ENCODE measurements around the gene MYO6. TPM values are rescaled to one million over a fixed set of nuclear protein-coding genes. Genes with fewer than 3 reads are reported as not detected.

Gene MYO6
- total RNA-seq, 1 donor from 2014 or later = 20.4 TPM

GRCh38 chr6:75746221-75746620, 2.8 kb upstream of the MYO6 start:
- no peaks in the 10 kb centered on the region for H3K27me3 ChIP-seq
- no peak for DNase-seq (ENCODE audit: extremely low spot score in 2 of 2)
- intact Hi-C loops (cut with DNase I) = no loop called here

GRCh38 chr6:75747152-75747992, 1.7 kb upstream of the MYO6 start:
- H3K4me3 ChIP-seq = no peak overlapping the region
- no peaks in the 10 kb centered on the region for H3K9me3 ChIP-seq
- H3K36me3 ChIP-seq = no peaks in the 10 kb centered on the region
- no peak overlapping the region for H3K27ac ChIP-seq
- peaks cover 32% of the 10 kb centered on the region for H3K4me1 ChIP-seq
- no peak for TF ChIP-seq POLR2A (IDR thresholded peaks at IDR 0.05)
- TF ChIP-seq CTCF (IDR thresholded peaks at IDR 0.05) = no peak
- intact Hi-C loops (cut with DNase I) = no loop called here
- H3K27me3 ChIP-seq = no peaks in the 10 kb centered on the region
- DNase-seq (ENCODE audit: extremely low spot score in 2 of 2) = no peak

More at GRCh38 chr6:75746221-75746620, 2.8 kb upstream of the MYO6 start:
- Histone ChIP-seq H3K4me3 (no peak overlapping the region), H3K36me3 (no peaks in the 10 kb centered on the region), H3K4me1 (peaks cover 21% of the 10 kb centered on the region), H3K27ac (no peak overlapping the region), H3K9me3 (no peaks in the 10 kb centered on the region)
- TF ChIP-seq POLR2AphosphoS5 (IDR thresholded peaks at IDR 0.05; ENCODE audit: insufficient read depth in 1 of 2, low read depth in 1 of 2) (no peak), CTCF (IDR thresholded peaks at IDR 0.05) (no peak), POLR2A (IDR thresholded peaks at IDR 0.05) (no peak)

- intact Hi-C loops (cut with DNase I) = no loop called here
Measured at GRCh38 chr6:75748003-75748742, 866 bp upstream of the MYO6 start.

DNA sequence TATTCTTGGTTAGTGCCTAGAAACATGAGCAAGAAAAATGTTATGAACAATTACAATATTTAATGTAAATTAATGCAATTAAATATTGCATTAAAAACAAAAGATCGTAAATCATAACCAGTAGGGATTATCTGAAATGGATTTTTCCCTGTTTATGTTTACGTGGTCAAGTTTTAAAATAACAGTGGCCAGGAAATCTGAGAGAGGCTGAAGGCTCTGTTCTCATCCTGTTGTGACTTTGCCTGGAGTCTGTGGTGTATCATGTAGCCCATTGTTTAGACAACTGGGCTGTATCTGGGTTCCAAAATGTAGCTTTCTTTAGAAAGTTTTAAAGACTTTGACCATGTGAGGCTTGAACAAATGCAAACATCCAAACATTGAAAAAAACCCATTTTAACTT, 2.4 kb downstream of the MYO6 start:
- no peaks in the 10 kb centered on the region for H3K27me3 ChIP-seq
- H3K4me1 ChIP-seq = peaks cover 42% of the 10 kb centered on the region
- TF ChIP-seq POLR2A (IDR thresholded peaks at IDR 0.05) (no peak), POLR2AphosphoS5 (IDR thresholded peaks at IDR 0.05; ENCODE audit: insufficient read depth in 1 of 2, low read depth in 1 of 2) (no peak), CTCF (IDR thresholded peaks at IDR 0.05) (no peak)
- no peak for DNase-seq (ENCODE audit: extremely low spot score in 2 of 2)
- no peaks in the 10 kb centered on the region for H3K36me3 ChIP-seq
- intact Hi-C loops (cut with DNase I) = no loop called here
- no peak overlapping the region for H3K27ac ChIP-seq
- H3K9me3 ChIP-seq = no peaks in the 10 kb centered on the region
- no peak overlapping the region for H3K4me3 ChIP-seq

More at GRCh38 chr6:75748003-75748742, 866 bp upstream of the MYO6 start:
- no peaks in the 10 kb centered on the region for H3K36me3 ChIP-seq
- H3K4me1 ChIP-seq = peaks cover 35% of the 10 kb centered on the region
- TF ChIP-seq POLR2A (IDR thresholded peaks at IDR 0.05) (no peak), POLR2AphosphoS5 (IDR thresholded peaks at IDR 0.05; ENCODE audit: insufficient read depth in 1 of 2, low read depth in 1 of 2) (no peak), CTCF (IDR thresholded peaks at IDR 0.05) (no peak)
- H3K27me3 ChIP-seq = no peaks in the 10 kb centered on the region
- DNase-seq (ENCODE audit: extremely low spot score in 2 of 2) = peak in 1 of 2 donors; percentile 87
- H3K4me3 ChIP-seq = peak overlapping the region; percentile 67 to 99
- H3K27ac ChIP-seq = peak overlapping the region; percentile 94
- H3K9me3 ChIP-seq = no peaks in the 10 kb centered on the region
